HG03432 (cell line): Measurements from ENCODE around the gene FBXO28.
"Not testable (repeated sequence)": the region's sequence is repeated elsewhere in the genome, so short reads cannot be mapped to it uniquely, and the experiment has no call there.

Experiments
- ATAC-seq: cut with Tn5 transposase; IDR thresholded peaks from one replicate; pipeline ENCODE4 v1.9.1; 2021; ENCODE audit warnings: mild to moderate bottlenecking, moderate library complexity; ENCODE audit not compliant: unreplicated experiment

FBXO28 gene

GRCh38 chr1:224113918-224114786 is at the start of gene FBXO28:
Gene FBXO28 (plus strand): TSS chr1:224114111. CDS start chr1:224114130, 19 bp downstream.
- ATAC-seq: peak; percentile 99

GRCh38 chr1:224064150-224064549 is 49.8 kb upstream of the FBXO28 start:
- no peak for ATAC-seq

GRCh38 chr1:224065455-224065854 is 48.5 kb upstream of the FBXO28 start:
- no peak for ATAC-seq

- ATAC-seq: no peak
Measured at GRCh38 chr1:224067207-224067606, 46.7 kb upstream of the FBXO28 start.

- ATAC-seq: no peak
Measured at GRCh38 chr1:224067621-224068457, 46.1 kb upstream of the FBXO28 start.

- no peak for ATAC-seq
Measured at GRCh38 chr1:224068458-224069072, 45.3 kb upstream of the FBXO28 start.

- no peak for ATAC-seq
Measured at GRCh38 chr1:224069138-224069537, 44.8 kb upstream of the FBXO28 start.

- ATAC-seq: no peak
Measured at GRCh38 chr1:224070521-224070920, 43.4 kb upstream of the FBXO28 start.

- no peak for ATAC-seq
Measured at GRCh38 chr1:224076407-224076806, 37.5 kb upstream of the FBXO28 start.

- not testable (repeated sequence) for ATAC-seq
Measured at GRCh38 chr1:224079644-224080043, 34.3 kb upstream of the FBXO28 start.

- ATAC-seq: no peak
Measured at GRCh38 chr1:224080115-224080774, 33.7 kb upstream of the FBXO28 start.

- ATAC-seq: no peak
Measured at GRCh38 chr1:224081604-224082003, 32.3 kb upstream of the FBXO28 start.

- no peak for ATAC-seq
Measured at GRCh38 chr1:224082146-224082545, 31.8 kb upstream of the FBXO28 start.

- ATAC-seq: no peak
Measured at GRCh38 chr1:224084867-224085266, 29.0 kb upstream of the FBXO28 start.

- no peak for ATAC-seq
Measured at GRCh38 chr1:224085421-224086108, 28.3 kb upstream of the FBXO28 start.

GRCh38 chr1:224087286-224087794 is 26.6 kb upstream of the FBXO28 start:
- ATAC-seq: no peak

GRCh38 chr1:224089583-224089982 is 24.3 kb upstream of the FBXO28 start:
- no peak for ATAC-seq

GRCh38 chr1:224090116-224090515 is 23.8 kb upstream of the FBXO28 start:
- no peak for ATAC-seq

- ATAC-seq: no peak
Measured at GRCh38 chr1:224092111-224092510, 21.8 kb upstream of the FBXO28 start.

GRCh38 chr1:224092601-224093000 is 21.3 kb upstream of the FBXO28 start:
- ATAC-seq: no peak
